Activated CD4-positive, CD25-positive, alpha-beta regulatory T cell treated with anti-CD3 and anti-CD28 coated beads, Interleukin-2, amount 50 U/mL, for 24 hours (primary cell): Measurements from ENCODE around the gene RALGAPA2.

Experiments
- ATAC-seq, 2 donors: fragments of 150-1000 bp; cut with Tn5 transposase; one replicate each; pipeline ENCODE4 v1.10.0; 2021; ENCODE audit warnings: mild to moderate bottlenecking in 1 of 2, moderate library complexity in 1 of 2

RALGAPA2 gene

GRCh38 chr20:20627471-20627870 is 85.0 kb downstream of the RALGAPA2 start:
- no peak for ATAC-seq

GRCh38 chr20:20624914-20625313 is 87.5 kb downstream of the RALGAPA2 start:
- no peak for ATAC-seq

GRCh38 chr20:20621195-20621594 is 91.2 kb downstream of the RALGAPA2 start:
- no peak for ATAC-seq

- ATAC-seq: no peak
Observed at GRCh38 chr20:20614391-20614790, 98.1 kb downstream of the RALGAPA2 start.

- ATAC-seq: no peak
Observed at GRCh38 chr20:20612251-20612650, 100.2 kb downstream of the RALGAPA2 start.

- no peak for ATAC-seq
Observed at GRCh38 chr20:20611167-20611566, 101.3 kb downstream of the RALGAPA2 start.

GRCh38 chr20:20609522-20609921 is 102.9 kb downstream of the RALGAPA2 start:
- no peak for ATAC-seq

- ATAC-seq: no peak
Observed at GRCh38 chr20:20608641-20609040, 103.8 kb downstream of the RALGAPA2 start.

- no peak for ATAC-seq
Observed at GRCh38 chr20:20608041-20608440, 104.4 kb downstream of the RALGAPA2 start.

- ATAC-seq: no peak
Observed at GRCh38 chr20:20606881-20607280, 105.6 kb downstream of the RALGAPA2 start.

GRCh38 chr20:20606050-20606449 is 106.4 kb downstream of the RALGAPA2 start:
- ATAC-seq: no peak

GRCh38 chr20:20604907-20605306 is 107.5 kb downstream of the RALGAPA2 start:
- ATAC-seq: no peak

GRCh38 chr20:20604357-20604756 is 108.1 kb downstream of the RALGAPA2 start:
- ATAC-seq: no peak

GRCh38 chr20:20603339-20603990 is 109.0 kb downstream of the RALGAPA2 start:
- no peak for ATAC-seq

GRCh38 chr20:20597966-20598365 is 114.5 kb downstream of the RALGAPA2 start:
- no peak for ATAC-seq

- no peak for ATAC-seq
Observed at GRCh38 chr20:20594171-20594530, 118.3 kb downstream of the RALGAPA2 start.

GRCh38 chr20:20593447-20594170 is 118.8 kb downstream of the RALGAPA2 start:
- ATAC-seq: no peak

- ATAC-seq: no peak
Observed at GRCh38 chr20:20585146-20585545, 127.3 kb downstream of the RALGAPA2 start.

- ATAC-seq: no peak
Observed at GRCh38 chr20:20582734-20583133, 129.7 kb downstream of the RALGAPA2 start.

- ATAC-seq: no peak
Observed at GRCh38 chr20:20580139-20580538, 132.3 kb downstream of the RALGAPA2 start.

GRCh38 chr20:20578838-20579237 is 133.6 kb downstream of the RALGAPA2 start:
- no peak for ATAC-seq

- no peak for ATAC-seq
Observed at GRCh38 chr20:20573797-20574196, 138.6 kb downstream of the RALGAPA2 start.

GRCh38 chr20:20571068-20571780 is 141.2 kb downstream of the RALGAPA2 start:
- no peak for ATAC-seq
